Brain microvascular endothelial cell (primary cell): ENCODE results near the gene RNF207.

Experiments used
- DNase-seq: peaks from one replicate; pipeline ENCODE4 v3.0.0-alpha.2; 2020
- H3K27ac ChIP-seq: fragments of 250-450 bp; sonication (Bioruptor Pico); 2 replicates; pipeline ENCODE4 v1.5.1; 2020; ENCODE audit warnings: mild to moderate bottlenecking, moderate library complexity
- H3K27me3 ChIP-seq: fragments of 250-450 bp; sonication (Bioruptor Pico); replicated peaks from 2 replicates; pipeline ENCODE4 v1.5.1; 2020; ENCODE audit warnings: mild to moderate bottlenecking
- H3K36me3 ChIP-seq: fragments of 250-450 bp; sonication (Bioruptor Pico); replicated peaks from 2 replicates; pipeline ENCODE4 v1.5.1; 2020; ENCODE audit warnings: mild to moderate bottlenecking
- H3K4me3 ChIP-seq: 2 replicates; pipeline ENCODE4 v1.5.1; 2011; ENCODE audit warnings: low read depth, mild to moderate bottlenecking, control low read depth, low read length, moderate library complexity
- in situ Hi-C: cut with HindIII; loops from 2 replicates; pipeline ENCODE4 v1.10.0; 2017; ENCODE audit warnings: low sequenced_read_pairs, low pct_ligation_motif_present
- TF ChIP-seq, protein P1 (sequence below): IDR thresholded peaks from 2 replicates; pipeline ENCODE4 v1.5.1; 2011; ENCODE audit warnings: low read depth, mild to moderate bottlenecking, moderate library complexity, low read length, control low read depth, inconsistent platforms; ENCODE audit errors: missing control alignments

RNF207 gene

DNA sequence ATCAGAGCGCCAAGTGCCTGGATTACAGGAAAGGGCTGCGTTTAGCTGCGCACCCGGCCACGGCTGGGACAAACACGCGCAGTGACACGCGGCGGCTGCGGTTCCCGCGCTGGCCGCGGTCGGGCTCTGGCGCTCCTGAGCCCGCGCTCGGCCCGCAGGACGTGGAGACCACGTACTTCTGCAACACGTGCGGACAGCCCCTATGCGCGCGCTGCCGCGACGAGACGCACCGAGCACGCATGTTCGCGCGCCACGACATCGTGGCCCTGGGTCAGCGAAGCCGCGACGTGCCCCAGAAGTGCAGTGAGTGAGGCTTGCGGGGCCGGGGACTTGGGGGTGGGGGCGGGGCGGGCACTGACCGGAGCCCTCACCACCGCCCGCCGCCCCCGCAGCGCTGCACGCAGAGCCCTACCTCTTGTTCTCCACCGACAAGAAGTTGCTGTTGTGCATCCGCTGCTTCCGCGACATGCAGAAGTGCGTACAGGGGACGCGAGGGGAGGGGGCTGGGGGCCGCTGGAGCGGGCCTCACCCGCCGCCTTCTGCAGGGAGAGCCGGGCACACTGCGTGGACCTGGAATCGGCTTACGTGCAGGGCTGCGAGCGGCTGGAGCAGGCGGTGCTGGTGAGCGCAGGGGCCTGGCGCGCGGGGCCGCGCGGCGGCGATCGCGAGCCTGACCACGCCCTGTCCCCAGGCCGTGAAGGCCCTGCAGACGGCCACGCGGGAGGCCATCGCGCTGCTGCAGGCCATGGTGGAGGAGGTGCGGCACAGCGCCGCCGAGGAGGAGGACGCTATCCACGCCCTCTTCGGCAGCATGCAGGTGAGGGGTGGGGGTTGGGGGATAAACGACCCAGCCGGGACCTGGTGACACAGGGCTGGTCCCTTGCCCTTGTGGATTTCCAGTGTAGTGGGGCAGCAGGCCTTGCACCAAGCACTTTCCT, 3.1 kb downstream of the RNF207 start:
- H3K27ac ChIP-seq = no peak overlapping the region
- peaks cover 16% of the 10 kb centered on the region for H3K36me3 ChIP-seq
- TF ChIP-seq, protein P1, sequence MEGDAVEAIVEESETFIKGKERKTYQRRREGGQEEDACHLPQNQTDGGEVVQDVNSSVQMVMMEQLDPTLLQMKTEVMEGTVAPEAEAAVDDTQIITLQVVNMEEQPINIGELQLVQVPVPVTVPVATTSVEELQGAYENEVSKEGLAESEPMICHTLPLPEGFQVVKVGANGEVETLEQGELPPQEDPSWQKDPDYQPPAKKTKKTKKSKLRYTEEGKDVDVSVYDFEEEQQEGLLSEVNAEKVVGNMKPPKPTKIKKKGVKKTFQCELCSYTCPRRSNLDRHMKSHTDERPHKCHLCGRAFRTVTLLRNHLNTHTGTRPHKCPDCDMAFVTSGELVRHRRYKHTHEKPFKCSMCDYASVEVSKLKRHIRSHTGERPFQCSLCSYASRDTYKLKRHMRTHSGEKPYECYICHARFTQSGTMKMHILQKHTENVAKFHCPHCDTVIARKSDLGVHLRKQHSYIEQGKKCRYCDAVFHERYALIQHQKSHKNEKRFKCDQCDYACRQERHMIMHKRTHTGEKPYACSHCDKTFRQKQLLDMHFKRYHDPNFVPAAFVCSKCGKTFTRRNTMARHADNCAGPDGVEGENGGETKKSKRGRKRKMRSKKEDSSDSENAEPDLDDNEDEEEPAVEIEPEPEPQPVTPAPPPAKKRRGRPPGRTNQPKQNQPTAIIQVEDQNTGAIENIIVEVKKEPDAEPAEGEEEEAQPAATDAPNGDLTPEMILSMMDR = peak; percentile 41
- in situ Hi-C loops = no loop called here
- peak overlapping the region; percentile 52 for H3K4me3 ChIP-seq
- no peak for DNase-seq
- no peaks in the 10 kb centered on the region for H3K27me3 ChIP-seq

DNA sequence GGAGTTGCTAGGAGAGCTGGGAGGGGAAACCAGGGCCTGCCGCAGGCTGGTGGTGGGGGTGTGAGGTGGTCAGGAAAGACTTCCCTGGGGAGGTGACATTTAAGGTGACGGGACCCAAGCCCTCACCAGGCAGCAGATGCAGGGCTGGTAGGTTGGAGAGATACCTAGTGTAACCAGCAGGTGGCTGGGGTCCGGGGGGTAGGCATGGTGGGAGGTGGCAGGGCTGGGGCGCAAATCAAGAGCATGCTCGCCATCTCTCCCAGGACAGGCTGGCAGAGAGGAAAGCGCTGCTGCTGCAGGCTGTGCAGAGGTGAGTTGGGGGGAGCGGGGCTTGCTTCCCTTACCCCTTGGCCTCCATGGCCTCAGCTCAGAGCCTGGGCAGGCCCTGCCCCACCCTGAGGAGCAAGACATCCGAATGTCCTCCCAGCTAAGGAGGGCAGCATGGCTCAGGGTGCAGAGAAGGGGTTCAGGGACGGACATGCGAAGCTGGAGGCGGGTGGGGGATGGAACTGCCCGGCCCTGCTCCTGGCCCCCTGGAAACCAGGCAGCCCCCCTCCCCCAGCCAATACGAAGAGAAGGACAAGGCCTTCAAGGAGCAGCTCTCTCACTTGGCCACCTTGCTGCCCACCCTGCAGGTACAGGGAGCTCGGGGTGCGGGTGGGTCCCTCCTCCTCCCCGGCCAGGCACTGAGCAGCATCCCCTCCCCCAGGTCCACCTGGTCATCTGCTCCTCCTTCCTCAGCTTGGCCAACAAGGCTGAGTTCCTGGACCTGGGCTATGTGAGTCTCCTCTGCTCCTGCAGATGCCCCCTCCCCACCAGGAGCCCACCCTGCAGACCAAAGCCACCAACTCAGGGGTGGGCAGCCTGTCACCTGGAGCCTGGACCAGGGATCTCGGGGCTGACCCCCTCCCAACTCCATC, 4.0 kb downstream of the RNF207 start:
- Histone ChIP-seq H3K4me3 (peak overlapping the region; percentile 52), H3K36me3 (peaks cover 16% of the 10 kb centered on the region), H3K27ac (no peak overlapping the region), H3K27me3 (no peaks in the 10 kb centered on the region)
- DNase-seq = no peak
- TF ChIP-seq, protein P1 = peak; percentile 45
- in situ Hi-C loops = no loop called here

DNA sequence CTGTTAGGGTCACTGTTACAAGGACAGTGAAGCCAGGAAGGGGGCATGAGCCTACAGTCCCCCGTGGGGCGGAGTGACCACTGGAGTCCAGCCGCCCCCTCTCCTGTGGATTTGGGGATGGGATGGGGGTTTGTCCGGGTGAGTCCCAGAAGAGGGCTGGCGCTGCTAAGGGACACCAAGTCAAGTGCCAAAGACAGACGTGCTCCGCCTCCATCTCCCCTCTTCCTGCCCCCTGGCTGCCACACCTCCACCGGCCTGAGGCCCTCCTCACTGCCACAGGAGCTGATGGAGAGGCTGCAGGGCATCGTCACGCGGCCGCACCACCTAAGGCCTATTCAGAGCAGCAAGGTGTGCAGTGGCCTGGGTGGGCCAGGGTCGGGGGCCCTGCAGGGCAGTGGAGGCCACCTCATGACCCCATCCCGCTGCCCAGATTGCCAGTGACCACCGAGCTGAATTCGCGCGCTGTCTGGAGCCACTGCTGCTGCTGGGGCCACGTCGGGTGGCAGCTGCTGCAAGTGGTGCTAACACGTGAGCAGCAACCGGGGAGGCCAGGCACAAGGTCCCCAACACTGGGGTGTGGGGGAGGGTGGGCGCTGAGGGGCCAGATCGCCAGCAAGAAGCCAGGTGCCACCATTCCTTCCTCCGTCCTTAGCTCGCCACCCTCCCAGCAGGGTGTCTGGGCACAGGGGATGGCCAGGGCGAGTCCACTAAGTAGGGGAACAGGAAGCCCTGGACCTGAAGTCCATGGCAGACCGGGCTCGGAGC, 4.9 kb downstream of the RNF207 start:
- no peak for DNase-seq
- H3K36me3 ChIP-seq = peaks cover 18% of the 10 kb centered on the region
- TF ChIP-seq, protein P1 = no peak
- no peaks in the 10 kb centered on the region for H3K27me3 ChIP-seq
- H3K27ac ChIP-seq = no peak overlapping the region
- H3K4me3 ChIP-seq = no peak overlapping the region
- in situ Hi-C loops = no loop called here

DNA sequence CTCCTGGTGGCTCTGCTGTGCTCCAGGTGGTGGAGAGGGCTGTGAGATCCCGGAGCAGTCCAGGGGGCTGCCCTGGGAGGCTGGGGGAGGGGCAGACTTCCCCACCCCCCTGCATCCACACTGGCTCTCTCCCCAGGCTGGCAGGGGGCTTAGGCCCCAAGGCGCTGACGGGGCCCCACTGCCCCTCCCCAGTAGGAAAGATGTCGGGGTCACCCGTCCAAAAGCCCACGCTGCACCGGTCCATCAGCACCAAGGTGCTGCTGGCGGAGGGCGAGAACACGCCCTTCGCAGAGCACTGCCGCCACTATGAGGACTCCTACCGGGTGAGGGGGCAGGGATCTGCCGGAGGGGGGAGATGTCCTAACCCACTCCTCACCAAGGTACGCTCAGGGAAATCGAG, 5.8 kb downstream of the RNF207 start:
- Histone ChIP-seq H3K4me3 (no peak overlapping the region), H3K27me3 (no peaks in the 10 kb centered on the region), H3K36me3 (peaks cover 18% of the 10 kb centered on the region), H3K27ac (no peak overlapping the region)
- TF ChIP-seq, protein P1 = no peak
- in situ Hi-C loops = no loop called here
- DNase-seq = no peak

DNA sequence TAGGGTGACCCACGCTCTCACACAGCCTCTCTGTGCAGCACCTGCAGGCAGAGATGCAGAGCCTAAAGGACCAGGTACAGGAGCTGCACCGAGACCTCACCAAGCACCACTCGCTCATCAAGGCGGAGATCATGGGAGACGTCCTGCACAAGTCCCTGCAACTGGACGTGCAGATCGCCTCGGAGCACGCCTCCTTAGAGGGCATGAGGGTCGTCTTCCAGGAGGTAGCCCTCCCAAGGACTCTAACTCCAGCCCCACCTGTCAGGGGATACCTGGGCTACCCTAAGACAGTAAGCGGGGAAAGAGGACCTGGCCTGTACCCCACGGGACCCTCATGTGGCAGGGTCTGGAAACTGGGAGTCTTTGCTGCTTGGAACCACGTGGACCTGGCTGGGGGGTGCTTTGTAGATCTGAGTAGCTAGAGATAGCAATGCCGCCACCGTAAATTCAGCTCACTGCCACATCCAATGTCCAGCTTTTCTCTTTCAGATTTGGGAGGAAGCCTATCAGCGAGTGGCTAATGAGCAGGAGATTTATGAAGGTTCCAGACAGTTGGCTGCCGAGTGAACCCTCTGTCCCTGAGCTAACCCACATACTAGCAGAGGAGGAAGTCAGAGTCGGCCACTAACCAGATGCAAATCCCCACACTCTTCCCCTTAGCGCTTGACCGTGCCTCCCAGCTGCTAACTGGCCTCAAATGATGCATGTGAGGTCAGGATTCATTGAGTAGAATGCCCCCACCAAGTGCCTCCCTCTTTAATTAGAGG, 6.5 kb downstream of the RNF207 start:
- H3K4me3 ChIP-seq = no peak overlapping the region
- in situ Hi-C loops = no loop called here
- H3K27ac ChIP-seq = no peak overlapping the region
- DNase-seq = no peak
- peaks cover 18% of the 10 kb centered on the region for H3K36me3 ChIP-seq
- TF ChIP-seq, protein P1 = no peak
- H3K27me3 ChIP-seq = no peaks in the 10 kb centered on the region
